K562 (cell line): ENCODE measurements around the gene PPOX. TPM values are rescaled to one million over a fixed set of nuclear protein-coding genes. Genes with fewer than 3 reads are reported as not detected.

Experiments used
- CBX5 ChIP-seq: IDR thresholded peaks from 2 replicates; pipeline ENCODE4 v1.6.1; 2014; ENCODE audit warnings: low read depth, borderline replicate concordance
- ETV6 ChIP-seq, 3 experiments: fragments of 150-350 bp in 1 of 3; sonication (generic) in 1 of 3; formaldehyde crosslinking in 1 of 3; IDR thresholded peaks; 2 replicates each; pipeline versions ENCODE4 v1.6.1 to v1.8.0; 2014 to 2022; ENCODE audit warnings: borderline replicate concordance in 2 of 3, low read depth in 2 of 3, antibody characterized with exemption in 1 of 3, low read length in 1 of 3, mild to moderate bottlenecking in 1 of 3, missing genetic modification reagents in 1 of 3
- FOXJ2 ChIP-seq: fragments of 200-800 bp; sonication (Bioruptor generic); IDR thresholded peaks from 2 replicates; pipeline ENCODE4 v1.6.1; 2016; ENCODE audit warnings: missing genetic modification characterization, missing compliant biosample characterization
- GTF2F1 ChIP-seq: IDR thresholded peaks from 2 replicates; pipeline ENCODE4 v1.6.1; 2011; ENCODE audit warnings: low read depth, low read length, improper control_type of control experiment
- KLF10 ChIP-seq: fragments of 250-450 bp; sonication (Bioruptor Pico); IDR thresholded peaks from 2 replicates; pipeline ENCODE4 v1.6.1; 2021; ENCODE audit warnings: matching md5 sums
- MTA2 ChIP-seq: fragments of 450-650 bp; IDR thresholded peaks from 2 replicates; pipeline ENCODE4 v1.6.1; 2016; ENCODE audit warnings: low read depth
- ZKSCAN8 ChIP-seq: fragments of 200-800 bp; sonication (Bioruptor generic); IDR thresholded peaks from 2 replicates; pipeline ENCODE4 v1.6.1; 2016; ENCODE audit warnings: missing genetic modification characterization, missing compliant biosample characterization
- polyA plus RNA-seq, 8 experiments: library from polyadenylated mRNA; depleted of rRNA in 4 of 8; stranded (reverse) in 5 of 8; unstranded in 3 of 8; fragments of >200 nt; fragmentation: Nextera tagmentation in 2 of 8; fragmentation: Illumina TruSeq in 1 of 8; extraction: Ambion mirVana in 2 of 8; extraction: Trizol in 1 of 8; gene quantifications; 2 replicates each; pipeline versions ENCODE4 v1.2.1 to v1.2.3, GENCODE V29; 2011 to 2014; ENCODE audit warnings: inconsistent platforms in 1 of 8, missing spikeins in 1 of 8
- total RNA-seq, 7 experiments: library from RNA; depleted of rRNA in 6 of 7; stranded (reverse); fragments of >200 nt in 6 of 7; fragmentation: Illumina TruSeq in 2 of 7; extraction: Trizol in 2 of 7; gene quantifications; 2 replicates each; pipeline versions ENCODE4 v1.2.1 to v1.2.3, GENCODE V29; 2011 to 2021; ENCODE audit warnings: low replicate concordance in 1 of 7
- TF ChIP-seq, protein P1 (sequence below): fragments of 450-650 bp; IDR thresholded peaks from 2 replicates; pipeline ENCODE4 v1.7.1; 2018; ENCODE audit warnings: mild to moderate bottlenecking, low read depth; ENCODE audit not compliant: partially characterized antibody
- TF ChIP-seq, protein P2 (sequence below), 3 experiments: fragments of 200-800 bp in 1 of 3; fragments of 250-450 bp in 1 of 3; fragments of 450-650 bp in 1 of 3; sonication (Bioruptor Pico) in 1 of 3; sonication (Bioruptor generic) in 1 of 3; formaldehyde crosslinking in 1 of 3; IDR thresholded peaks; 2 replicates each; pipeline versions ENCODE4 v1.6.1 to v1.8.0; 2016 to 2022; ENCODE audit warnings: mild to moderate bottlenecking in 2 of 3, missing genetic modification characterization in 2 of 3, missing compliant biosample characterization in 1 of 3, moderate library complexity in 1 of 3
- TF ChIP-seq, protein P3 (sequence below): sonication (generic); formaldehyde crosslinking; IDR thresholded peaks from 2 replicates; pipeline ENCODE4 v1.8.0; 2023; ENCODE audit warnings: mild to moderate bottlenecking, missing genetic modification reagents
- TF ChIP-seq, protein P4 (sequence below): fragments of 250-450 bp; sonication (Bioruptor Pico); IDR thresholded peaks from 2 replicates; pipeline ENCODE4 v1.5.0; 2021

PPOX gene
- total and polyA plus RNA-seq, 9 of the 15 experiments (the other 6 are each of a cell fraction or from before 2014, with no cell fraction given): 17.0 to 57.1 (median 38.9) TPM

DNA sequence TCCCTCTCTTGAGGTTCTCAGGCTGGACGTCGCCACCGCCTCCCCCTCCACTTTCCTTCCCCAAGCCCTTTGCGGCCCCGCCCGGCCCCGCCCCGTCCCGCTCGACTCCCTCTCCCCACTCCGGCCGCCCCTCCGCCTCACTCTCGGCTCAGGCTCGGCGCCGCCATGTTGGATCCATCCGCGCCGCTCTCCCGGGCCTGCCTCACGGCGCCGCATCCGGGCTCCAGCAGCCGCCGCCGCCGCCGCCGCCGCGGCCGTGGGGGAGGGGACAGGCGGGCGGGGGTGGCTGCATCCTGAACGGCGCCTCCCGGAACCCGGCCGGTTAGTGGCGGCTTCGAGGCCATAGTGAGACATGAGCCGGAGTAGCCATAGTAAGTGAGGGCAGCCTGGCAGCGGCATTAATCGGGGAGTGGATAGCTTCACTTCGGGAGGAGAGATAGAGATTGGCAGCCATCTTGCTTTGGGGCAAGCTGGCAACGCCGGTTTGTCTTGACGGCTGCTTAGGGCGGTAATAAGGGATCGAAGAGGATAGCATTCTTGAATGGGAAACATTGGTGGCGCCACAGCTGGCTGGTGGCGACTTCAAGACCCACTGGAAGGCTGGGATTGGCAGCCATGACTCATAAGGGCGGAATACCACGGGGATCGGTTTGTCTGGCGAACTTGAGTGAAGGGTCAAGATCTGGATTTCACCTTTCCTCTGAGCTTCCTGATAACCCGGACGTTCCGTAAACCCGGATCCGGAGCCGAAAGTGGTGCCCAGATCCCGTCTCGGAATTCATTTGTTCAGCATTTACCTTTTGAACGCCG is 33.6 kb upstream of the PPOX start, which contains the start of gene DEDD (continued):
- TF ChIP-seq, protein P1, sequence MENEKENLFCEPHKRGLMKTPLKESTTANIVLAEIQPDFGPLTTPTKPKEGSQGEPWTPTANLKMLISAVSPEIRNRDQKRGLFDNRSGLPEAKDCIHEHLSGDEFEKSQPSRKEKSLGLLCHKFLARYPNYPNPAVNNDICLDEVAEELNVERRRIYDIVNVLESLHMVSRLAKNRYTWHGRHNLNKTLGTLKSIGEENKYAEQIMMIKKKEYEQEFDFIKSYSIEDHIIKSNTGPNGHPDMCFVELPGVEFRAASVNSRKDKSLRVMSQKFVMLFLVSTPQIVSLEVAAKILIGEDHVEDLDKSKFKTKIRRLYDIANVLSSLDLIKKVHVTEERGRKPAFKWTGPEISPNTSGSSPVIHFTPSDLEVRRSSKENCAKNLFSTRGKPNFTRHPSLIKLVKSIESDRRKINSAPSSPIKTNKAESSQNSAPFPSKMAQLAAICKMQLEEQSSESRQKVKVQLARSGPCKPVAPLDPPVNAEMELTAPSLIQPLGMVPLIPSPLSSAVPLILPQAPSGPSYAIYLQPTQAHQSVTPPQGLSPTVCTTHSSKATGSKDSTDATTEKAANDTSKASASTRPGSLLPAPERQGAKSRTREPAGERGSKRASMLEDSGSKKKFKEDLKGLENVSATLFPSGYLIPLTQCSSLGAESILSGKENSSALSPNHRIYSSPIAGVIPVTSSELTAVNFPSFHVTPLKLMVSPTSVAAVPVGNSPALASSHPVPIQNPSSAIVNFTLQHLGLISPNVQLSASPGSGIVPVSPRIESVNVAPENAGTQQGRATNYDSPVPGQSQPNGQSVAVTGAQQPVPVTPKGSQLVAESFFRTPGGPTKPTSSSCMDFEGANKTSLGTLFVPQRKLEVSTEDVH: peak; percentile 50
- TF ChIP-seq, protein P2, sequence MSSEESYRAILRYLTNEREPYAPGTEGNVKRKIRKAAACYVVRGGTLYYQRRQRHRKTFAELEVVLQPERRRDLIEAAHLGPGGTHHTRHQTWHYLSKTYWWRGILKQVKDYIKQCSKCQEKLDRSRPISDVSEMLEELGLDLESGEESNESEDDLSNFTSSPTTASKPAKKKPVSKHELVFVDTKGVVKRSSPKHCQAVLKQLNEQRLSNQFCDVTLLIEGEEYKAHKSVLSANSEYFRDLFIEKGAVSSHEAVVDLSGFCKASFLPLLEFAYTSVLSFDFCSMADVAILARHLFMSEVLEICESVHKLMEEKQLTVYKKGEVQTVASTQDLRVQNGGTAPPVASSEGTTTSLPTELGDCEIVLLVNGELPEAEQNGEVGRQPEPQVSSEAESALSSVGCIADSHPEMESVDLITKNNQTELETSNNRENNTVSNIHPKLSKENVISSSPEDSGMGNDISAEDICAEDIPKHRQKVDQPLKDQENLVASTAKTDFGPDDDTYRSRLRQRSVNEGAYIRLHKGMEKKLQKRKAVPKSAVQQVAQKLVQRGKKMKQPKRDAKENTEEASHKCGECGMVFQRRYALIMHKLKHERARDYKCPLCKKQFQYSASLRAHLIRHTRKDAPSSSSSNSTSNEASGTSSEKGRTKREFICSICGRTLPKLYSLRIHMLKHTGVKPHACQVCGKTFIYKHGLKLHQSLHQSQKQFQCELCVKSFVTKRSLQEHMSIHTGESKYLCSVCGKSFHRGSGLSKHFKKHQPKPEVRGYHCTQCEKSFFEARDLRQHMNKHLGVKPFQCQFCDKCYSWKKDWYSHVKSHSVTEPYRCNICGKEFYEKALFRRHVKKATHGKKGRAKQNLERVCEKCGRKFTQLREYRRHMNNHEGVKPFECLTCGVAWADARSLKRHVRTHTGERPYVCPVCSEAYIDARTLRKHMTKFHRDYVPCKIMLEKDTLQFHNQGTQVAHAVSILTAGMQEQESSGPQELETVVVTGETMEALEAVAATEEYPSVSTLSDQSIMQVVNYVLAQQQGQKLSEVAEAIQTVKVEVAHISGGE (CRISPR knock-in tag; IDR thresholded peaks at IDR 0.05): peak; percentile 19 to 96 (median 64); a peak in 3 of 6 replicates
- no peak for TF ChIP-seq ZKSCAN8 (CRISPR knock-in tag)
- TF ChIP-seq, protein P3, sequence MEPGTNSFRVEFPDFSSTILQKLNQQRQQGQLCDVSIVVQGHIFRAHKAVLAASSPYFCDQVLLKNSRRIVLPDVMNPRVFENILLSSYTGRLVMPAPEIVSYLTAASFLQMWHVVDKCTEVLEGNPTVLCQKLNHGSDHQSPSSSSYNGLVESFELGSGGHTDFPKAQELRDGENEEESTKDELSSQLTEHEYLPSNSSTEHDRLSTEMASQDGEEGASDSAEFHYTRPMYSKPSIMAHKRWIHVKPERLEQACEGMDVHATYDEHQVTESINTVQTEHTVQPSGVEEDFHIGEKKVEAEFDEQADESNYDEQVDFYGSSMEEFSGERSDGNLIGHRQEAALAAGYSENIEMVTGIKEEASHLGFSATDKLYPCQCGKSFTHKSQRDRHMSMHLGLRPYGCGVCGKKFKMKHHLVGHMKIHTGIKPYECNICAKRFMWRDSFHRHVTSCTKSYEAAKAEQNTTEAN (CRISPR knock-in tag): no peak
- TF ChIP-seq MTA2: 0 out of 2 replicates have a peak, but pooled peaks have one; percentile 13
- peak; percentile 60; the same call in 1 of the 2 replicates for TF ChIP-seq FOXJ2 (tag)
- TF ChIP-seq CBX5: no peak
- no peak for TF ChIP-seq KLF10 (CRISPR knock-in tag)
- TF ChIP-seq, protein P4, sequence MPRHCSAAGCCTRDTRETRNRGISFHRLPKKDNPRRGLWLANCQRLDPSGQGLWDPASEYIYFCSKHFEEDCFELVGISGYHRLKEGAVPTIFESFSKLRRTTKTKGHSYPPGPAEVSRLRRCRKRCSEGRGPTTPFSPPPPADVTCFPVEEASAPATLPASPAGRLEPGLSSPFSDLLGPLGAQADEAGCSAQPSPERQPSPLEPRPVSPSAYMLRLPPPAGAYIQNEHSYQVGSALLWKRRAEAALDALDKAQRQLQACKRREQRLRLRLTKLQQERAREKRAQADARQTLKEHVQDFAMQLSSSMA (CRISPR knock-in tag): no peak
- TF ChIP-seq GTF2F1: no peak
- TF ChIP-seq ETV6 (IDR thresholded peaks at IDR 0.05; ENCODE audit: borderline replicate concordance in 1 of 2, low read depth in 2 of 2, low read length in 1 of 2): peak in 1 of 2 experiments; percentile 41; a peak in 1 of 4 replicates
- TF ChIP-seq ETV6 (CRISPR knock-in tag; IDR thresholded peaks at IDR 0.05; ENCODE audit: borderline replicate concordance): no peak
